Measurements from ENCODE around the gene TTBK2. TPM values are rescaled to one million over a fixed set of nuclear protein-coding genes. Genes with fewer than 3 reads are reported as not detected.

TTBK2 gene
- total RNA-seq, 1 experiment from 2014 or later, result 18.6 TPM

DNA sequence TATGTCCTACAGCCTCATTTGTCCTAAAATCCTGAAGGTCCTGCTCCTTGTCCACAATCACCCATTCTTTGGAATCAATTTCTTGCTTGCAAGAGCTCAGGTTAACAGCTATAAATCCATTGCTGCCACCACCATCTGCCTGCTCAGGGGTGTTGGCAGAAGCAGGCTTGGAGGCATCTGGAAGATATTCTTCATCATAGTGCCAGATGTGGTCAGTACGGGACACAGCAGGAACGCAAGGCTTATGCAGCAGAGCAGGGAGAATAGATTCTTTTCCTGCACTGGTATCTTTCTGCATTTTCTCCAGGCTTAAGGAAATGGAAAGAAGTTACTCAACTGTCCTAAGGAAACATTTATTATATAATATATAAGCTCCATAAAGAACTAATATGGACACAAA is 145.2 kb downstream of the TTBK2 start (continued):
- TF ChIP-seq ATF1 (CRISPR knock-in tag; IDR thresholded peaks at IDR 0.05) (no peak), ELF4 (CRISPR knock-in tag; IDR thresholded peaks at IDR 0.05; ENCODE audit: low read depth) (no peak)
- TF ChIP-seq, protein P1, sequence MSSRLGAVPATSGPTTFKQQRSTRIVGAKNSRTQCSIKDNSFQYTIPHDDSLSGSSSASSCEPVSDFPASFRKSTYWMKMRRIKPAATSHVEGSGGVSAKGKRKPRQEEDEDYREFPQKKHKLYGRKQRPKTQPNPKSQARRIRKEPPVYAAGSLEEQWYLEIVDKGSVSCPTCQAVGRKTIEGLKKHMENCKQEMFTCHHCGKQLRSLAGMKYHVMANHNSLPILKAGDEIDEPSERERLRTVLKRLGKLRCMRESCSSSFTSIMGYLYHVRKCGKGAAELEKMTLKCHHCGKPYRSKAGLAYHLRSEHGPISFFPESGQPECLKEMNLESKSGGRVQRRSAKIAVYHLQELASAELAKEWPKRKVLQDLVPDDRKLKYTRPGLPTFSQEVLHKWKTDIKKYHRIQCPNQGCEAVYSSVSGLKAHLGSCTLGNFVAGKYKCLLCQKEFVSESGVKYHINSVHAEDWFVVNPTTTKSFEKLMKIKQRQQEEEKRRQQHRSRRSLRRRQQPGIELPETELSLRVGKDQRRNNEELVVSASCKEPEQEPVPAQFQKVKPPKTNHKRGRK (CRISPR knock-in tag; IDR thresholded peaks at IDR 0.05; ENCODE audit: borderline replicate concordance), result no peak
- TF ChIP-seq, protein P2, sequence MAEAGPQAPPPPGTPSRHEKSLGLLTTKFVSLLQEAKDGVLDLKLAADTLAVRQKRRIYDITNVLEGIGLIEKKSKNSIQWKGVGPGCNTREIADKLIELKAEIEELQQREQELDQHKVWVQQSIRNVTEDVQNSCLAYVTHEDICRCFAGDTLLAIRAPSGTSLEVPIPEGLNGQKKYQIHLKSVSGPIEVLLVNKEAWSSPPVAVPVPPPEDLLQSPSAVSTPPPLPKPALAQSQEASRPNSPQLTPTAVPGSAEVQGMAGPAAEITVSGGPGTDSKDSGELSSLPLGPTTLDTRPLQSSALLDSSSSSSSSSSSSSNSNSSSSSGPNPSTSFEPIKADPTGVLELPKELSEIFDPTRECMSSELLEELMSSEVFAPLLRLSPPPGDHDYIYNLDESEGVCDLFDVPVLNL (CRISPR knock-in tag; IDR thresholded peaks at IDR 0.05; ENCODE audit: borderline replicate concordance, low read depth), result no peak
- TF ChIP-seq, protein P3, sequence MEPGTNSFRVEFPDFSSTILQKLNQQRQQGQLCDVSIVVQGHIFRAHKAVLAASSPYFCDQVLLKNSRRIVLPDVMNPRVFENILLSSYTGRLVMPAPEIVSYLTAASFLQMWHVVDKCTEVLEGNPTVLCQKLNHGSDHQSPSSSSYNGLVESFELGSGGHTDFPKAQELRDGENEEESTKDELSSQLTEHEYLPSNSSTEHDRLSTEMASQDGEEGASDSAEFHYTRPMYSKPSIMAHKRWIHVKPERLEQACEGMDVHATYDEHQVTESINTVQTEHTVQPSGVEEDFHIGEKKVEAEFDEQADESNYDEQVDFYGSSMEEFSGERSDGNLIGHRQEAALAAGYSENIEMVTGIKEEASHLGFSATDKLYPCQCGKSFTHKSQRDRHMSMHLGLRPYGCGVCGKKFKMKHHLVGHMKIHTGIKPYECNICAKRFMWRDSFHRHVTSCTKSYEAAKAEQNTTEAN (CRISPR knock-in tag; IDR thresholded peaks at IDR 0.05), result no peak

DNA sequence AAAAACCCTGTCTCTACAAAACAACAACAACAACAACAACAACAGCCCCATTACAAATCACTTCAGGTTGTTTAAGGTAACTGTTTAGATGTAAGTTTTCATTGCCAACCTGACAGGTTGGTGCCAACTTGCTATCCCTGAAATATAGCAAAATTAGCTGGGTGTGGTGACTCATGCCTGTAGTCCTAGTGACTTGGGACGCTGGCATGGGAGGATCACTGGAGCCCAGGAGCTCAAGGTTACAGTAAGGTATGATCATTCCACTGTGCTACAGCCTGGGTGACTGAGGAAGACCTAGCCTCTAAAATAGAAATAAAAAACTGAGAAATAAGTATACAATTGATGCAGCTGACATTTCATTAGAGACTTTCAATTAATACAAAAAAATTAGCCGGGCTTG is 147.7 kb downstream of the TTBK2 start:
- ChIA-PET POLR2A (no interaction called here), CTCF (no interaction called here)
- 0 out of 2 replicates have a peak, but pooled peaks cover 3% of the 10 kb centered on the region for H3K9me3 Mint-ChIP-seq
- 0 out of 2 replicates have a peak, but pooled peaks cover 3% of the 10 kb centered on the region for H3K4me1 Mint-ChIP-seq
- H3K27me3 Mint-ChIP-seq (ENCODE audit: low read depth), result no peaks in the 10 kb centered on the region
- H3K4me3 Mint-ChIP-seq, result no peak overlapping the region
- no peak for TF ChIP-seq NFYB (CRISPR knock-in tag; conservative IDR thresholded peaks at IDR 0.05; ENCODE audit: low read depth)
- no peak for TF ChIP-seq EMX1 (CRISPR knock-in tag; IDR thresholded peaks at IDR 0.05)
- TF ChIP-seq, protein P4, sequence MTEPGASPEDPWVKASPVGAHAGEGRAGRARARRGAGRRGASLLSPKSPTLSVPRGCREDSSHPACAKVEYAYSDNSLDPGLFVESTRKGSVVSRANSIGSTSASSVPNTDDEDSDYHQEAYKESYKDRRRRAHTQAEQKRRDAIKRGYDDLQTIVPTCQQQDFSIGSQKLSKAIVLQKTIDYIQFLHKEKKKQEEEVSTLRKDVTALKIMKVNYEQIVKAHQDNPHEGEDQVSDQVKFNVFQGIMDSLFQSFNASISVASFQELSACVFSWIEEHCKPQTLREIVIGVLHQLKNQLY (CRISPR knock-in tag; IDR thresholded peaks at IDR 0.05), result no peak
- no peak for TF ChIP-seq FOXP1 (CRISPR knock-in tag; IDR thresholded peaks at IDR 0.05; ENCODE audit: borderline replicate concordance)
- TF ChIP-seq, protein P5, sequence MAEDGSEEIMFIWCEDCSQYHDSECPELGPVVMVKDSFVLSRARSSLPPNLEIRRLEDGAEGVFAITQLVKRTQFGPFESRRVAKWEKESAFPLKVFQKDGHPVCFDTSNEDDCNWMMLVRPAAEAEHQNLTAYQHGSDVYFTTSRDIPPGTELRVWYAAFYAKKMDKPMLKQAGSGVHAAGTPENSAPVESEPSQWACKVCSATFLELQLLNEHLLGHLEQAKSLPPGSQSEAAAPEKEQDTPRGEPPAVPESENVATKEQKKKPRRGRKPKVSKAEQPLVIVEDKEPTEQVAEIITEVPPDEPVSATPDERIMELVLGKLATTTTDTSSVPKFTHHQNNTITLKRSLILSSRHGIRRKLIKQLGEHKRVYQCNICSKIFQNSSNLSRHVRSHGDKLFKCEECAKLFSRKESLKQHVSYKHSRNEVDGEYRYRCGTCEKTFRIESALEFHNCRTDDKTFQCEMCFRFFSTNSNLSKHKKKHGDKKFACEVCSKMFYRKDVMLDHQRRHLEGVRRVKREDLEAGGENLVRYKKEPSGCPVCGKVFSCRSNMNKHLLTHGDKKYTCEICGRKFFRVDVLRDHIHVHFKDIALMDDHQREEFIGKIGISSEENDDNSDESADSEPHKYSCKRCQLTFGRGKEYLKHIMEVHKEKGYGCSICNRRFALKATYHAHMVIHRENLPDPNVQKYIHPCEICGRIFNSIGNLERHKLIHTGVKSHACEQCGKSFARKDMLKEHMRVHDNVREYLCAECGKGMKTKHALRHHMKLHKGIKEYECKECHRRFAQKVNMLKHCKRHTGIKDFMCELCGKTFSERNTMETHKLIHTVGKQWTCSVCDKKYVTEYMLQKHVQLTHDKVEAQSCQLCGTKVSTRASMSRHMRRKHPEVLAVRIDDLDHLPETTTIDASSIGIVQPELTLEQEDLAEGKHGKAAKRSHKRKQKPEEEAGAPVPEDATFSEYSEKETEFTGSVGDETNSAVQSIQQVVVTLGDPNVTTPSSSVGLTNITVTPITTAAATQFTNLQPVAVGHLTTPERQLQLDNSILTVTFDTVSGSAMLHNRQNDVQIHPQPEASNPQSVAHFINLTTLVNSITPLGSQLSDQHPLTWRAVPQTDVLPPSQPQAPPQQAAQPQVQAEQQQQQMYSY (CRISPR knock-in tag; IDR thresholded peaks at IDR 0.05), result no peak
- TF ChIP-seq ZNF423 (CRISPR knock-in tag; IDR thresholded peaks at IDR 0.05), result no peak
- TF ChIP-seq GABPB1 (CRISPR knock-in tag; IDR thresholded peaks at IDR 0.05), result no peak
- TF ChIP-seq, protein P6, sequence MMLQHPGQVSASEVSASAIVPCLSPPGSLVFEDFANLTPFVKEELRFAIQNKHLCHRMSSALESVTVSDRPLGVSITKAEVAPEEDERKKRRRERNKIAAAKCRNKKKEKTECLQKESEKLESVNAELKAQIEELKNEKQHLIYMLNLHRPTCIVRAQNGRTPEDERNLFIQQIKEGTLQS (CRISPR knock-in tag; conservative IDR thresholded peaks at IDR 0.05), result no peak
- TF ChIP-seq NFATC4 (CRISPR knock-in tag; IDR thresholded peaks at IDR 0.05), result no peak
- TF ChIP-seq, protein P7, sequence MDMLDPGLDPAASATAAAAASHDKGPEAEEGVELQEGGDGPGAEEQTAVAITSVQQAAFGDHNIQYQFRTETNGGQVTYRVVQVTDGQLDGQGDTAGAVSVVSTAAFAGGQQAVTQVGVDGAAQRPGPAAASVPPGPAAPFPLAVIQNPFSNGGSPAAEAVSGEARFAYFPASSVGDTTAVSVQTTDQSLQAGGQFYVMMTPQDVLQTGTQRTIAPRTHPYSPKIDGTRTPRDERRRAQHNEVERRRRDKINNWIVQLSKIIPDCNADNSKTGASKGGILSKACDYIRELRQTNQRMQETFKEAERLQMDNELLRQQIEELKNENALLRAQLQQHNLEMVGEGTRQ (CRISPR knock-in tag; IDR thresholded peaks at IDR 0.05), result no peak
- TF ChIP-seq, protein P8, sequence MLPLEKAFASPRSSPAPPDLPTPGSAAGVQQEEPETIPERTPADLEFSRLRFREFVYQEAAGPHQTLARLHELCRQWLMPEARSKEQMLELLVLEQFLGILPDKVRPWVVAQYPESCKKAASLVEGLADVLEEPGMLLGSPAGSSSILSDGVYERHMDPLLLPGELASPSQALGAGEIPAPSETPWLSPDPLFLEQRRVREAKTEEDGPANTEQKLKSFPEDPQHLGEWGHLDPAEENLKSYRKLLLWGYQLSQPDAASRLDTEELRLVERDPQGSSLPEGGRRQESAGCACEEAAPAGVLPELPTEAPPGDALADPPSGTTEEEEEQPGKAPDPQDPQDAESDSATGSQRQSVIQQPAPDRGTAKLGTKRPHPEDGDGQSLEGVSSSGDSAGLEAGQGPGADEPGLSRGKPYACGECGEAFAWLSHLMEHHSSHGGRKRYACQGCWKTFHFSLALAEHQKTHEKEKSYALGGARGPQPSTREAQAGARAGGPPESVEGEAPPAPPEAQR (CRISPR knock-in tag; IDR thresholded peaks at IDR 0.05), result no peak
- no peak for TF ChIP-seq MYBL2 (CRISPR knock-in tag; IDR thresholded peaks at IDR 0.05)
- no peak for TF ChIP-seq GRHL2 (CRISPR knock-in tag; IDR thresholded peaks at IDR 0.05; ENCODE audit: insufficient replicate concordance, severe bottlenecking)
- no peak for TF ChIP-seq NR1H2 (CRISPR knock-in tag; IDR thresholded peaks at IDR 0.05)
- H3K27ac Mint-ChIP-seq, result no peak overlapping the region
- no peak for ATAC-seq
- no peaks in the 10 kb centered on the region; the same call in 1 of the 2 replicates for H3K36me3 Mint-ChIP-seq
- DNase-seq (ENCODE audit: low spot score), result no peak

Measured in WTC11 (cell line).